ENCODE data around the gene SORL1. TPM values are rescaled to one million over a fixed set of nuclear protein-coding genes. Genes with fewer than 3 reads are reported as not detected.

SORL1 gene
- total and polyA plus RNA-seq, 3 donors from 2014 or later = 14.7 to 30.0 (median 21.8) TPM

DNA sequence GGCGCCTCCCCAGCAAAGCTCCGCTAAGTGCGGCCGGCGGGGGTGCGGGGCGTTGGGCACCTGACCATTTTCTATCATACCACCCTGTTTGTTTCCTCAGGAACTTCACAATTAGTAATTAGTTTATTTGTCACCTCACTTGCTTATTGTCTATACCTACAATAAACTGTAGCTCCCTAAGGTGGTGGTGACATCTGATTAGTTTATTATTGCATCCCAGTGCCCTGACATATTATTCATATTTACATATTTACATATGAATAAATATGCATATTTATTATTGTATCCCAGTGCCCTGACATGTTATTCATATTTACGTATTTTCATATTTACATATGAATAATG is 24.7 kb upstream of the SORL1 start:
- H3K4me3 ChIP-seq = peak overlapping the region; percentile 29 to 40
- intact Hi-C loops (cut with DNase I; ENCODE audit: low total_unique reads) = no loop called here
- 11% methylated on average over 8 of the region's 8 CpGs for WGBS, 2 donors

GRCh38 chr11:121429556-121429955 is 22.6 kb upstream of the SORL1 start:
- Histone ChIP-seq H3K4me1 (peaks cover 13% of the 10 kb centered on the region), H3K36me3 (ENCODE audit: low read depth, missing control alignments) (no peaks in the 10 kb centered on the region), H3K27me3 (no peaks in the 10 kb centered on the region), H3K27ac (no peak overlapping the region), H3K9me3 (no peaks in the 10 kb centered on the region), H3K4me3 (no peak overlapping the region)
- no peak for TF ChIP-seq POLR2A (IDR thresholded peaks at IDR 0.05)
- DNase-seq = no peak
- intact Hi-C loops (cut with DNase I; ENCODE audit: low total_unique reads) = no loop called here
- 30 to 39% methylated on average over 3 of the region's 3 CpGs for WGBS, 2 donors

More for the DNA sequence above, 24.7 kb upstream of the SORL1 start:
- H3K27me3 ChIP-seq = no peaks in the 10 kb centered on the region
- peak overlapping the region in 1 of 2 donors; percentile 74 for H3K27ac ChIP-seq
- H3K4me1 ChIP-seq = peaks cover 13% of the 10 kb centered on the region
- no peaks in the 10 kb centered on the region for H3K9me3 ChIP-seq
- no peak for DNase-seq
- H3K36me3 ChIP-seq (ENCODE audit: low read depth, missing control alignments) = no peaks in the 10 kb centered on the region
- TF ChIP-seq CTCF (IDR thresholded peaks at IDR 0.05) (no peak), POLR2A (IDR thresholded peaks at IDR 0.05) (no peak)

- no peak for DNase-seq
- Histone ChIP-seq H3K4me3 (no peak overlapping the region), H3K36me3 (ENCODE audit: low read depth, missing control alignments) (no peaks in the 10 kb centered on the region), H3K9me3 (no peaks in the 10 kb centered on the region), H3K27me3 (no peaks in the 10 kb centered on the region), H3K27ac (no peak overlapping the region), H3K4me1 (peaks cover under 1% of the 10 kb centered on the region)
- 53 to 69% methylated on average over 4 of the region's 4 CpGs for WGBS, 2 donors
- TF ChIP-seq POLR2A (IDR thresholded peaks at IDR 0.05) (no peak), CTCF (IDR thresholded peaks at IDR 0.05) (no peak)
- intact Hi-C loops (cut with DNase I; ENCODE audit: low total_unique reads) = loop anchor here (10.0 kb wide), 1 partner anchor 97 kb away; no protein-coding TSS in a partner anchor
Observed at GRCh38 chr11:121431820-121432526, 20.1 kb upstream of the SORL1 start.

DNA sequence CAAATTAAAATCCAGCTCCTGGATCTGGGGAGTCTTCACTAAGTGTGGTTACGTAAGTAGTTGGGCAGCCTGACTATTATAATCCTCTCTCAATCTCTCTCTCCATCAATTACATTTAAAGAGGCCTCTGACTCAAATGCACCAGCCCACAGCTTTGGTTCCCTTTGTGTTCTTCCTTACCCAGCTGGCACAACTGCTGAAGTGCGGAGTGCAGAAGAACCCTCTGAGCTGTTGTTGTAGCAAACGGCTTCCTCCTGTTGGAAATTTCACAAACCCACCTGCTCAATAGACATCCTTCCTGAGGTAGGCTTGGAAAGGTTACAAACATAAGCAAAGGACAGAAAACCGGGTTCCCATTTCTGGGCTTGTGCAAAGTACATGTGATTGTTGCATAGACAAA is 17.0 kb upstream of the SORL1 start:
- 71% methylated on average over 4 of the region's 4 CpGs for WGBS, 2 donors
- intact Hi-C loops (cut with DNase I; ENCODE audit: low total_unique reads) = loop anchor here (10.0 kb wide), 1 partner anchor 100 kb away; no protein-coding TSS in a partner anchor
- Histone ChIP-seq H3K27ac (no peak overlapping the region), H3K4me3 (no peak overlapping the region), H3K9me3 (no peaks in the 10 kb centered on the region), H3K4me1 (no peaks in the 10 kb centered on the region), H3K27me3 (no peaks in the 10 kb centered on the region), H3K36me3 (ENCODE audit: low read depth, missing control alignments) (no peaks in the 10 kb centered on the region)
- no peak for TF ChIP-seq CTCF (IDR thresholded peaks at IDR 0.05)
- no peak for TF ChIP-seq POLR2A (IDR thresholded peaks at IDR 0.05)
- DNase-seq = no peak

- H3K27ac ChIP-seq = no peak overlapping the region
- H3K4me3 ChIP-seq = no peak overlapping the region
- no peaks in the 10 kb centered on the region for H3K9me3 ChIP-seq
- intact Hi-C loops (cut with DNase I; ENCODE audit: low total_unique reads) = loop anchor here (10.0 kb wide), 1 partner anchor 101 kb away; no protein-coding TSS in a partner anchor
- H3K4me1 ChIP-seq = no peaks in the 10 kb centered on the region
- no peaks in the 10 kb centered on the region for H3K36me3 ChIP-seq (ENCODE audit: low read depth, missing control alignments)
- no peak for DNase-seq
- no peaks in the 10 kb centered on the region for H3K27me3 ChIP-seq
- WGBS, 2 donors = 85 to 96% methylated on average over 3 of the region's 3 CpGs
- no peak for TF ChIP-seq CTCF (IDR thresholded peaks at IDR 0.05)
- no peak for TF ChIP-seq POLR2A (IDR thresholded peaks at IDR 0.05)
Observed at GRCh38 chr11:121435551-121436511, 16.3 kb upstream of the SORL1 start.

Measured in testis (tissue), 3 donors.